Osteocyte (in vitro differentiated cells): Measurements from ENCODE around the gene CMSS1. TPM values are rescaled to one million over a fixed set of nuclear protein-coding genes. Genes with fewer than 3 reads are reported as not detected.

Source experiments
- DNase-seq: peaks from one replicate; pipeline ENCODE4 v3.0.0; 2021; ENCODE audit warnings: mixed read lengths; ENCODE audit not compliant: unreplicated experiment; ENCODE audit errors: extremely low spot score
- H3K27ac Mint-ChIP-seq: one replicate; pipeline ENCODE4 v1.8.0; 2021; ENCODE audit warnings: mild to moderate bottlenecking, mixed read lengths; ENCODE audit not compliant: unreplicated experiment
- H3K27me3 Mint-ChIP-seq: one replicate; pipeline ENCODE4 v1.8.0; 2021; ENCODE audit warnings: mixed read lengths; ENCODE audit not compliant: unreplicated experiment
- H3K36me3 Mint-ChIP-seq: one replicate; pipeline ENCODE4 v1.8.0; 2021; ENCODE audit warnings: mixed read lengths; ENCODE audit not compliant: unreplicated experiment
- H3K4me1 Mint-ChIP-seq: one replicate; pipeline ENCODE4 v1.8.0; 2021; ENCODE audit warnings: mixed read lengths; ENCODE audit not compliant: unreplicated experiment
- H3K4me3 Mint-ChIP-seq: one replicate; pipeline ENCODE4 v1.8.0; 2021; ENCODE audit warnings: mild to moderate bottlenecking, moderate library complexity, mixed read lengths; ENCODE audit not compliant: unreplicated experiment
- H3K9me3 Mint-ChIP-seq: one replicate; pipeline ENCODE4 v1.8.0; 2021; ENCODE audit warnings: mixed read lengths; ENCODE audit not compliant: unreplicated experiment
- CTCF ChIP-seq: fragments of 200-600 bp; sonication (generic); IDR thresholded peaks from 2 replicates; pipeline ENCODE4 v1.5.0; 2021; ENCODE audit warnings: antibody characterized with exemption, mild to moderate bottlenecking, moderate library complexity
- total RNA-seq: library from RNA; stranded (reverse); gene quantifications from 2 replicates; pipeline ENCODE4 v1.2.1, GENCODE V29; 2021

The CMSS1 gene
- total RNA-seq, 1 donor from 2014 or later, result 38.5 TPM

DNA sequence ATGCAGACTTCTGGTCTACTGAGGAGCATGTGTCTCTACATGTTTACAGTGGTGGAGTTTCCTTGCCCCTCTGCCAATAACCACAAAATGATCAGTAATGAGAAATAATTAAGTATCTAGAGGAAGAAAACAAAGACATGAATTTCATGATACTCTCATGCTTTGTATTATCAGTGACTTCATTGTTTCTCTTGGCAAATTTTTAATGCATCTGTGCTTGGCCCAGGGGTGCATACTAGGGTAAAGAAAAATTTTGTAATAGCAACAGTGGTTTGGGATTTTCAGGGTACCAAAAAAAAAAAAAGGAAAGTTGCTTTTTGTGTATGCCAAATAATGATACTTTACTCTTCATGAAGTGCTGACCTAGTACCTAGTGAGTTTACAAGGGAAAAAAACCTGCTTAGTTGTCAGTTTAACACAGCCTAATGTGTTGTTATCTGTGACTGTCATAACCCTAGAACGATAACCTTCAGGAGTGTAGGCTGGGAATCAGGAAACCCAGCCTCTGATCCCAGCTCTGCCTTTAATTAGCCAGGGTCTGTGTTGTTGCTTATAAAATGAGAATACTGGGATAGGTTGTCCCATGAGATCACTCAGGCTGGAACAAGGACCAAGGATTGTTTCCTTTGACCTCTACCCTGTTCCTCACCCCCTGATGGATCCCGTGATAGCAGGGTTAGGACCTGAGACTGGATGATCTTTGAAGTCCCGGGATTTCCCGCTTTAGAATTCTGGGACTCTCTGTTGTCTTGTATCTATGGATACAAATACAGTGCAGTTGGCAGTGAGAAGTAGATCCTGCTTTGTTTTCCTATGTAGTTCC is 117.5 kb downstream of the CMSS1 start:
- H3K27ac Mint-ChIP-seq, result no peak overlapping the region
- no peak for TF ChIP-seq CTCF
- DNase-seq, result no peak
- no peaks in the 10 kb centered on the region for H3K27me3 Mint-ChIP-seq
- no peak overlapping the region for H3K4me3 Mint-ChIP-seq
- no peaks in the 10 kb centered on the region for H3K36me3 Mint-ChIP-seq
- no peaks in the 10 kb centered on the region for H3K9me3 Mint-ChIP-seq
- peaks cover 39% of the 10 kb centered on the region for H3K4me1 Mint-ChIP-seq

DNA sequence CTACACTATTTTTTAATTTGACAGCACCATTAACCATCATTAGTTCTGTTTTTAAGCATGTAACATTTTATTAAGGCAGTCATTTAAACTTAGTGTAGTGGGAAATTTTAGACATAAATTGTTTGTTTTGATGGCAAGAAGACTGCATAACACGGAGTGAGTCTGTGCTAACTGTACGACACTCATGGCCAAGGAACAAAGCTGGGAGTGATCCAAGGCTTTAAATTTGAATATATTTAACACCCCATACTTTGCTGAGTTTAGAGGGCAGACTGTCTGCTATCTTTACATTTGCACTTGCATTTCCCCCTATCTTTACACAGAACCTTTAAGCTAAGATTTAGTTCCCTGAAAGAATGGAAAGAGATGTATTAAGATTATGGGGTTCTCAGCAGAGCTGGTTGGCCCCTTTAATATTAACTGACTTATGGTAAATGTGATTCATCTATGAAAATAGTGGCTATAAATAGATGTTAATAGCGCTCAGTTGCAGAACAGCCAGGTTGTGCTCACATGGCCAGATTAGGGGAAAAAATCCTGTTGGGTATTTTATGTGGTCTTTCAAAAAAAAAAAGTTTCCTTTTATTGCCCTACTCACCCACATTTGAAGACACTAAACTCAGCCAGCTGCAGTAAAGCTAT is 120.7 kb downstream of the CMSS1 start:
- no peaks in the 10 kb centered on the region for H3K9me3 Mint-ChIP-seq
- TF ChIP-seq CTCF, result no peak
- no peak overlapping the region for H3K27ac Mint-ChIP-seq
- H3K36me3 Mint-ChIP-seq, result no peaks in the 10 kb centered on the region
- no peak for DNase-seq
- H3K4me3 Mint-ChIP-seq, result no peak overlapping the region
- H3K27me3 Mint-ChIP-seq, result no peaks in the 10 kb centered on the region
- H3K4me1 Mint-ChIP-seq, result peaks cover 44% of the 10 kb centered on the region

DNA sequence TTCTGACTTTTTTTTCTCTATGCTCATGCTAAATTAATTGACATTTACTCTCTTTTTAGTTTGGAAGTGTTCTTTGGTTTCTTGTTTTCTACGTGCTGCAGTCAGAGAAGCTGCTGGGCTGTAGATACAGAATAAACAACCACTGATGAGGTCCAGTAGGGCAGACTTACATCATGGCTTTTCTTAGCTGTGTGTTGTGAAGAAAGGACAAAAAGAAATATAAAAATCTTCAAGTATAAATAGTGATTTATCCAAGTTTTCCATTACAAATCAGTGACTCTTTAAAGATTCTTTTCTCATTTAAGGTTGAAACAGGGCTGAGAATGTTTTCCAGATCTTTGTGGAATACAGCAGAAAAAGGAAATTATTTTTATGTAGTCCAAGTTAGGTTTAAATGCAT is 122.2 kb downstream of the CMSS1 start:
- Mint-ChIP-seq H3K27ac (no peak overlapping the region), H3K4me1 (peaks cover 44% of the 10 kb centered on the region), H3K9me3 (no peaks in the 10 kb centered on the region), H3K36me3 (no peaks in the 10 kb centered on the region), H3K27me3 (no peaks in the 10 kb centered on the region), H3K4me3 (no peak overlapping the region)
- no peak for DNase-seq
- no peak for TF ChIP-seq CTCF

DNA sequence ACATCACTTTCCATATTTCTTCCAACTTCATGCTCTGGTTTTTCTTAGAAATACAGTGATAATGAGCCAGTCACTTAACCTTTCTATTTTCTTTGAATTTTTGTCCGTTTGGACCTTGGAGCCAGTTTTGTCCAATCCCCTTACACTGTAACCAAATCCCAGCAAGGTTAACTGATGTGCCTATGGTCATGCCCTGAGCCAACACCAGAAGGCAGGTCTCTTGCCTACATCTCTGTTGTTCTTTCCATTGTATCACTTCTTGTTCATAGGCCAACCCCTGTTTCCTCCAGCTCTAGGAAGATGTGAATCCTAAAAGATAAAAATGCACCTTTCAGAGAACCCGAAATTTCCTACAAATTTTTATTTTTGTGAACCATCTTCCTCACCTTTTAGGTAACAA is 122.7 kb downstream of the CMSS1 start:
- no peak for DNase-seq
- Mint-ChIP-seq H3K27me3 (no peaks in the 10 kb centered on the region), H3K4me3 (no peak overlapping the region), H3K9me3 (no peaks in the 10 kb centered on the region), H3K36me3 (no peaks in the 10 kb centered on the region), H3K4me1 (peaks cover 44% of the 10 kb centered on the region), H3K27ac (no peak overlapping the region)
- TF ChIP-seq CTCF, result no peak

GRCh38 chr3:99941211-99941610 is 123.5 kb downstream of the CMSS1 start:
- DNase-seq, result no peak
- Mint-ChIP-seq H3K27ac (no peak overlapping the region), H3K36me3 (no peaks in the 10 kb centered on the region), H3K4me1 (peaks cover 47% of the 10 kb centered on the region), H3K4me3 (no peak overlapping the region), H3K9me3 (no peaks in the 10 kb centered on the region), H3K27me3 (no peaks in the 10 kb centered on the region)
- TF ChIP-seq CTCF, result no peak
